Measurements from ENCODE around the gene MAML3.
"Not testable (repeated sequence)": the region's sequence is repeated elsewhere in the genome, so short reads cannot be mapped to it uniquely, and the experiment has no call there.

Gene MAML3

DNA sequence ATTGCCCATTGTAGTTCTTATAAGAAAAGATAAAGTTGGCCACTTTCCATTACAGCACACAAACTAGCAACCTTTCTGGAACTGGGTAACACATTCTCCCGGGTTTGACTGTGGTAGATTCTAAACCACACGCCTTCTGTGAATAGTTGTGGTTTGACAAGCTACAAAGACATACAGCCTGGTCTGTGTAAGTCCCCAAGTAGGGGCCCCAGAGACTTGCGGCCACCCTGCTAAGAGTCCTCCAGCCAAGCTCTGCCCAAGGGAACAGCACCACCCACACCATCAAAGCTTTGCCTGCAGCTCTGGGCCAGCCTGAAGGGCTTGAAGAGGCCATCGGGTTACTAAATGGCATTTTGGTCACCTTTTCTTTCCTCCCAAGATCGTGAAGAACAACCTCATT lies 203.4 kb downstream of the MAML3 start:
- Mint-ChIP-seq H3K27me3 (peaks cover 12% of the 10 kb centered on the region), H3K27ac (peak overlapping the region; percentile 53), H3K4me3 (peak overlapping the region; percentile 39), H3K4me1 (peaks cover 50% of the 10 kb centered on the region), H3K36me3 (ENCODE audit: low read depth) (peaks cover 2% of the 10 kb centered on the region), H3K9me3 (no peaks in the 10 kb centered on the region)
- DNase-seq (peak; percentile 62), ATAC-seq (peak; percentile 94)

DNA sequence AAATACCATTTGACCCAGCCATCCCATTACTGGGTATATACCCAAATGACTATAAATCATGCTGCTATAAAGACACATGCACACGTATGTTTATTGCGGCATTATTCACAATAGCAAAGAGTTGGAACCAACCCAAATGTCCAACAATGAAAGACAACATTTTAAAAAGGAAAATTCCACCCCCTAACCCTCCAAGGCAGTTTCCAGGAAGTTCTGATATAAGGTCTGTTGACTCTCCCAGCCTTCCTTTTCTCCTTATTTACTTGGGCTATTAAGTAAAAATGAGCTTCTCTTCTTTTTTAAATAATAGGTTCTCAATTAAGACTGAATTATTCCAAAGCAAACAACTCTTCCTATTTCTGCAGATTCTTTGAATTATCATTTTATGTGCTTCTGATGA lies 209.1 kb downstream of the MAML3 start:
- DNase-seq; H3K36me3 Mint-ChIP-seq (ENCODE audit: low read depth); H3K9me3 Mint-ChIP-seq; H3K27me3 Mint-ChIP-seq; H3K27ac Mint-ChIP-seq; ATAC-seq; H3K4me3 Mint-ChIP-seq: not testable (repeated sequence)
- H3K4me1 Mint-ChIP-seq, result peaks cover 22% of the 10 kb centered on the region

DNA sequence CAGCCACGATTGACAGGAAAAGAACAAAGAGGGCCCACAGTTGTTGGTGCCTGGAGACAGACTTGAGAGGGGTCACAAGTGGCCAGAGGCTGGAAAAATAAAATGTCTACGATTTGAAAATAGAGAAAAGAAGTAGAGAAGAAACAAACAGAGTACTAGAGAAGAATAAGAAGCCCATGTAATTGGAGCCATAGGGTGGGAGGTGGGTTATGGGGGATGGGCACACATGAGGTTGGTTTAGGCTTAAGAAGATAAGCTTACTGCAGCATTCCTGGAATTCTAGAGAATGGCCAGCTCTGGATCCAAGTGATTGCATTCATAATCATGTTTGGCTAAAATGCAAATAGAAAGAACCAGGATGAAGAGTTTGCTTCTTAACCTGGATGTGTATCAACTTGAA lies 210.7 kb downstream of the MAML3 start:
- Mint-ChIP-seq H3K4me3 (no peak overlapping the region), H3K27me3 (no peaks in the 10 kb centered on the region), H3K27ac (no peak overlapping the region), H3K4me1 (peaks cover 12% of the 10 kb centered on the region), H3K9me3 (no peaks in the 10 kb centered on the region), H3K36me3 (ENCODE audit: low read depth) (no peaks in the 10 kb centered on the region)
- DNase-seq (no peak), ATAC-seq (no peak)

DNA sequence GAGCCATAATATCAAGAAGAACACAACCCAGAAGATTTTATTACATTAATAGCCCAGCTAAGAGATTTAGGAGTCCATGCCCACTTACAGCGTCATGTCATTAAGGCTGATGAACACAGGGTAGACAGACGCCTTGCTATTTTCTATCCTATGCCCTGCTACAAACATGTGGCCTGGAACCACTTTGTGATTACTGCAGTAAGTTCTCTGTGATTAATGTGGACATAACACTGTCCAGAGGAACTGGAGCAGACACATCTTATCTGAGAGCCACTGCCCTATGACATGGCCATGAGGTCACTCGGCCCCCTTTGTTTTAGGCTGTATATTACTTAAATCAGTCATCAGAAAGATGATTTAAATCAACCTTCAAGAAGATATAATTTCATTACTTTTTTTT lies 211.7 kb downstream of the MAML3 start:
- Mint-ChIP-seq H3K27me3 (no peaks in the 10 kb centered on the region), H3K9me3 (no peaks in the 10 kb centered on the region), H3K27ac (no peak overlapping the region), H3K4me3 (no peak overlapping the region), H3K36me3 (ENCODE audit: low read depth) (no peaks in the 10 kb centered on the region), H3K4me1 (peaks cover 7% of the 10 kb centered on the region)
- ATAC-seq (no peak), DNase-seq (no peak)

DNA sequence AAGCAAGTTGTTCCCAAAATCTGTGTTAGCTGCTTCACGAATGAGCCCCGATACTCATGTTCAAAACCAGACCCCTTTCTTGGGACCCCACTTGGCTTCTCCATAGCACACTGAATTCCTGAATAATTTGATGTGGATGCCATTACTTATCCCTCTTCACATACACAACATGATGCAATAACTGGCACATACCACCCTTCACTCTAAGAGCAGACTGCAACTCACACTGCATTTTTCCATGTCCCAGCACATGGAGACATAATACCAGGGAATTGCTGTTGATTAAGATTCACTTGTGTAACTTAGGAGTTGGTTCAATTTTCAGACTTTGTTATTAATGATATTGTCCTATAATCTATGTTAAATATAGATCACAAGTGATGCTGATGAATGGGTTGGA lies 213.4 kb downstream of the MAML3 start:
- no peaks in the 10 kb centered on the region for H3K9me3 Mint-ChIP-seq

DNA sequence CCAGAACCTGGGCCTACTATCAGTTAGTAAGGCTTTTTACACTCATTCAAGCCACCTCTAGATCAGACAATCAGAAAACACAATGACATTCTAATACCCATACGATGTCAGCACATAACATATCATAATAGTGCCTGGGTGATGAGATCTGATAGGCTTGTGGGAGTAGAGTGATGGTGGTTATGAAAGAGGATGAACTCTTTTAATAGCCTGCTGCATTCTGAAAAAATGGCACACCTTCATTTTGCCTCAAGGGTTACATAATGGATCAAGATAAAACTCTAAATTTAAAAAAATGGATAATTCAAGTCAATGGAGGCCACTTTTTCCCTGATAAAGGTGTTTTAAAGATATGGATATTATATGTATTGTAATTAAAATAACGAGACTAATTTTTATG lies 215.6 kb downstream of the MAML3 start:
- Mint-ChIP-seq H3K36me3 (ENCODE audit: low read depth) (no peaks in the 10 kb centered on the region), H3K27me3 (no peaks in the 10 kb centered on the region), H3K4me1 (no peaks in the 10 kb centered on the region), H3K27ac (no peak overlapping the region), H3K4me3 (no peak overlapping the region), H3K9me3 (no peaks in the 10 kb centered on the region)
- no peak for ATAC-seq
- no peak for DNase-seq

More for the DNA sequence above, 213.4 kb downstream of the MAML3 start:
- Mint-ChIP-seq H3K27ac (no peak overlapping the region), H3K36me3 (ENCODE audit: low read depth) (no peaks in the 10 kb centered on the region), H3K4me3 (no peak overlapping the region), H3K27me3 (no peaks in the 10 kb centered on the region), H3K4me1 (no peaks in the 10 kb centered on the region)
- no peak for DNase-seq
- no peak for ATAC-seq

DNA sequence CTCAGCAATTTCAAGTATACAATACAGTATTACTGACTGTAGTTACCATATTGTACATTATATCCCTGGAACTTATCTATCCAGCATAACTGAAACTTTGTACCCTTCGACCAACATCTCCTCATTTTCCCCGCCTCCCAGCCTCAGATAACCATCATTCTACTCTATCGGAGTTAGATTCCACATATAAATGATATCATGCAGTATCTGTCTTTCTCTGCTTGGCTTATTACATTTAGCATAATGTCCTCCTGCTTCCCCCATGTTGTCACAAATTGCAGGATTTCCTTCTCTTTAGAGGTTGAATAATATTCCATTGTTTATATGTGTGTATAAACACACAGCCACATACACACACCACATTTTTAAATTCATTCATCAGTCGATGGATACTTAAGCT lies 218.1 kb downstream of the MAML3 start:
- H3K9me3 Mint-ChIP-seq, result no peaks in the 10 kb centered on the region
- ATAC-seq (no peak), DNase-seq (no peak)
- H3K4me1 Mint-ChIP-seq, result no peaks in the 10 kb centered on the region
- H3K36me3 Mint-ChIP-seq (ENCODE audit: low read depth), result no peaks in the 10 kb centered on the region
- H3K4me3 Mint-ChIP-seq, result no peak overlapping the region
- H3K27me3 Mint-ChIP-seq, result peaks cover 2% of the 10 kb centered on the region
- no peak overlapping the region for H3K27ac Mint-ChIP-seq

DNA sequence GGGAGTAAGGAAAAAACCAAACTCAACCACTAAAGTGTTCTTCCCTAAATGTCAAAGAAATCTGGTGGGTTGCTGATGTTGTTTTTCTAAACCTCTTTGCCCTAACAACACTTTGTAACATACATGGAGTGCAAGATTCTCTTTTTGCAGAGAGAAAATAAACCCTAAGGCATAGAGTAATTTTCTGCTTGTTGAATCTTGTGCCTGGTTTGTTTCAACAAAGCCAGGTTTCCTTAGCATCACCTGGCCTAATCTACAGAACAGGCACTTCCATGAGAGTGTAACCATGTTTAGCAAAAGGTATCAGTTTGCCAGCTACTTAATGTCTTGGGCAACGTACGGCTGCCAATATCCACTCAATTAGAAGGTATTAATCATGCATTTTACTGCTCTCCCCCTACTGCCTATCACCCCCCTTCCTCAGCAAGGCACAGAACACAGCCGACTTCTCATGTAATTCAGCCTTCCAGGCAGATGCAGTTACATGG lies 219.2 kb downstream of the MAML3 start:
- Mint-ChIP-seq H3K27me3 (peaks cover 2% of the 10 kb centered on the region), H3K27ac (no peak overlapping the region), H3K4me3 (no peak overlapping the region), H3K4me1 (no peaks in the 10 kb centered on the region), H3K9me3 (no peaks in the 10 kb centered on the region), H3K36me3 (ENCODE audit: low read depth) (no peaks in the 10 kb centered on the region)
- ATAC-seq (no peak), DNase-seq (no peak)

DNA sequence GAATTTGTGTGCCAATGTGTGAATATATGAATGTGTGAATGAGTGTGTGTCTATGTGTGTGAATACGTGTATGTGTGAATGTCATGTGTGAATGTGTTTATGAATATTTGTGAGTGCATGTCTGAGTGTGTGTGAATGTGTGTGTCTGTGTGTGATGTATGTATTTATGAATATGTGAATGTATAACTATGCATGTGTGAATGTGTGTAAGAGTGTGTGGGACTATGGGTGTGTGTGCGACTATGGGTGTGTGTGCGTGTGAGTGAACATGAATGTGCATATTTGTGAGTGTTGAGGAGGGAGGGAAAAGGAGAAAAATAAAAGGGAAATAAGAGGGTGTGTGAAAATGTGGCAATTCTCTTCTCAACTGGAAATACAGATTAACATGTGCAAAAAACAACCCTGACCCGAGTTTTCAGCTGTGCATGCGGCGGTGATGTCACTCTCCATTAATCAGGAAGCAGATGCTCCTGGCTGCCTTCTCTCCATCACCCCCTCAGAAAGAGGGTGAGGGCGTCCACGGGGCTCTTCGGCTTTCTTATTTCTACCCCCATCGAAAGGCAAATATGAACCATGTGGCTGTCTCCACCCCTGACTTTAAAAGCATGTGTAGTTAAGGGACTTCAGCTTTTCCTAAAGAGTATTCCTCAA lies 219.8 kb downstream of the MAML3 start:
- DNase-seq, result no peak
- H3K4me1 Mint-ChIP-seq, result no peaks in the 10 kb centered on the region
- no peak overlapping the region for H3K4me3 Mint-ChIP-seq

DNA sequence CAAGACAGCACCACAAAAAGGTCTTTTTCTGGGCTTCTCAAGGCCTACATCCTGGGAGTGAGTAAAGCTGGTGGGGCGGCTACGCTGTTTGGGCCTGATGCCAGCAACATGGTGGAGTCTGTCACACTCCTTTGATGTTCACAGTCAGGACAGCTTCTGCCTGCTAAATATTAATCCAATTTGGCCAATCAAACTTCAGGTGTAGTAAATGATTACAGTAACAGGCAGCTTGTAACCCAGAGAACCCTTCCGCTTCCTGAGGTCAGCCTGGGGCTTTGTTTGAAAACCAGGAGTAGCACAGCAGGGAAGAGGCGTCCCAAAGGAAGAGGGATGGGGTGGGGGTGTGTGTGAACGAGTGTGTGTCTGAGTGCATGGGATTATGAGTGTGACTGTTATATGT lies 220.4 kb downstream of the MAML3 start:
- DNase-seq (no peak), ATAC-seq (no peak)
- H3K4me3 Mint-ChIP-seq, result no peak overlapping the region
- no peak overlapping the region for H3K27ac Mint-ChIP-seq
- H3K4me1 Mint-ChIP-seq, result no peaks in the 10 kb centered on the region
- H3K27me3 Mint-ChIP-seq, result peaks cover 2% of the 10 kb centered on the region
- no peaks in the 10 kb centered on the region for H3K36me3 Mint-ChIP-seq (ENCODE audit: low read depth)
- H3K9me3 Mint-ChIP-seq, result no peaks in the 10 kb centered on the region

More for the DNA sequence above, 219.8 kb downstream of the MAML3 start:
- no peaks in the 10 kb centered on the region for H3K36me3 Mint-ChIP-seq (ENCODE audit: low read depth)
- no peak overlapping the region for H3K27ac Mint-ChIP-seq
- H3K9me3 Mint-ChIP-seq, result no peaks in the 10 kb centered on the region
- peaks cover 2% of the 10 kb centered on the region for H3K27me3 Mint-ChIP-seq
- no peak for ATAC-seq

DNA sequence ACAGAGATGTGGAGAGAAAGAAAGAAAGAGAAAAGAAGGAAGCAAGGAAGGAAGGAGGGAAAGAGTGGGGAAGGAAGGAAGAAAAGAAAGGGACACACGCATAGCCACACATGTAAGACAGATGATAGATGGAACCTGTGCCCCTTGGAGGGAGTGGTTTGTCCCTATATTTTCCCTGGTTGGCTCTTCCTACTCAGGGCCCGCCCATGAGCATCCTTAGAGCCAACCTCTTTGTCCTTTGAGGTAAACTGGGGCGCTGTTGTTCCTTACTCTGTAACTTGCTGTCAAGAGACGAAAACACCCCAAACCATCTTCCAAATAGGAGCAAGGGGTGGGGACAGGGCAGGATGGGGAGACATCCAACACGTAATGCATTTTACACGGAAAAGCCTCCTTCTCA lies 220.9 kb downstream of the MAML3 start:
- peaks cover 2% of the 10 kb centered on the region for H3K27me3 Mint-ChIP-seq
- H3K4me3 Mint-ChIP-seq, result no peak overlapping the region
- no peak for ATAC-seq
- H3K36me3 Mint-ChIP-seq (ENCODE audit: low read depth), result no peaks in the 10 kb centered on the region
- H3K4me1 Mint-ChIP-seq, result no peaks in the 10 kb centered on the region
- DNase-seq, result no peak
- H3K9me3 Mint-ChIP-seq, result no peaks in the 10 kb centered on the region
- no peak overlapping the region for H3K27ac Mint-ChIP-seq

DNA sequence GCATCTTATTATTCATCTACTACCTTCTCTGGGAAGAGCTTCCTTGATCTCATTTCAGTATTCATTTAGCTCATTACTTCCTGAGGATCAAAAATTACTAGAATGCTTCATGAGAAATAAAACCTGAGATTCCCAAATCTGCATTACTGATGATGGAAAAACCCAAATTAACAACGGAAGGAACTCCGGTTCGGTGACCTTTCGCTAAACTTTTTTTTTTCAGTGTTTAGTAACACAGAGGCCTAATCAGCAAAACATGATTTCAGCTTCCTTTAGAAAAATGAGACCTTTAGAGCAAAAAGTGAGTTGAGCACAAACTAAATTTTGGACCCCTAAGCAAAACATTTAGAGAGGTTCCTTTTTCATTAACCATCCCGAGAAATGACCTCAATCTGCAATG lies 229.2 kb downstream of the MAML3 start:
- Mint-ChIP-seq H3K4me1 (no peaks in the 10 kb centered on the region), H3K27ac (no peak overlapping the region), H3K27me3 (no peaks in the 10 kb centered on the region), H3K36me3 (ENCODE audit: low read depth) (no peaks in the 10 kb centered on the region), H3K4me3 (no peak overlapping the region), H3K9me3 (no peaks in the 10 kb centered on the region)
- ATAC-seq (no peak), DNase-seq (no peak)

DNA sequence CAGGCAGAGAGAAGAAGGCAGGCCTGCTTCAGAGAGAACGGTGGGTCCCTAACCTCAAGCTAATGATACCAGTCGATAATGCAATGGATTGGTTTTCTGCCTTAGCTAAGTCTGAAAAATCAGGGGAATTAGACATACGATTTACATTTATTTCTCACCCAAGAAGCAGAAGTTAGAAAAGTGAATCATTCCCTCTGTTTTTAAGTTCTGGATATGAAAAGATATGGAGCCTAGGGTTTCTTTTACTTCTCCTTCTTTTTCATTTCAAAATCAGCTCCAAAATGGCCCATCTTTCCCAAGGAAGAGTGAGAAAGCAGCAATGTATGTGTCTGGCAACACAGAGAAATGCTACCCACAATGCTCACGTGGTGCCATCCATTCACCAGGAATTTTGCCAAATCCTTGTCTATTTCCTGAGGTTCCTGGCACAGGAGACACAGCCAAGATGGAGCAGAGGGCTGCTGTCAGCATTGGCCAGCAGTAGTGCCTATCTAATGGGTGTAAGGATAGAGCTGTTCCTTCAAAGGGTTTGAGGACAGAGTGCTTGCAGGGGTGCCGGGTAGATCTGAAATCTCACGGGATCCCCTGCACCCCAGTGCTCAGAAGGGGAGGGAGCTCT lies 231.5 kb downstream of the MAML3 start:
- H3K4me1 Mint-ChIP-seq, result no peaks in the 10 kb centered on the region
- H3K27me3 Mint-ChIP-seq, result no peaks in the 10 kb centered on the region
- H3K27ac Mint-ChIP-seq, result no peak overlapping the region
- no peak overlapping the region for H3K4me3 Mint-ChIP-seq
- no peak for DNase-seq
- H3K36me3 Mint-ChIP-seq (ENCODE audit: low read depth), result no peaks in the 10 kb centered on the region
- no peak for ATAC-seq
- H3K9me3 Mint-ChIP-seq, result no peaks in the 10 kb centered on the region

DNA sequence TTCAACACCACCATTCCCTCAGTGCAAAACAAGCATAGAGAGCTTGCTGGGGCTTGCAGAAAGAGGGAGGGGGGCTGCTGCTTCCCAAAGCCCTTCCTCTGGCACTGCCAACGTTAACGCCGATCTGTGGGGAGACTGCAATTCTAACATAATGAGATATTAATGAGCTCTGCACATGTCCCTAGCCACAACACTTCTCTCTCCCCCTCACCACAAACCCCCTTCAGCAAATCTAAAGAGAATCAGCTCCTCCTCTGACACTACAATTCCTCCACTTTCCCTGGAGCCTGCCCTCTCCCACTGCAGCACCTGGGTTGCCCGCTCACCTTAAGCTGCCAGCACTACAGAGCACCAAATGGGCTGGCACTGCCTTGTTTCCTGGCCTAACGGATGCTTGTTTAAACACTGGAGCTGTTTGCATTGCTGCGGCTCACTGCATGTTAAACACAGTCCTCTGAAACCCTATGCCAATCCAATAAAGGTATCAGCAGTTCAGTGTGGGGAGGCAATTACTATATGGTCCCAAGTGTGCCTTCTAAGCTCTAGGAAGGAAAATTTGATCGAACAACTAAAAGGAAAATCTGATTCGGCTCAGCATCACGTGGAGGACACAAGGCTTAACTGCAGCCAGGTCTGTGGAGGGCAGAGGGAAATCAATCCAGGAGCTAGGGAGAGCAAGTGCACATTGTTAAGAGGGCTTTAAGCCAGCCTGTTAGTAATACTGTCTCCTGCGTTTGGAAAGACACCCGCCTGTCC lies 232.4 kb downstream of the MAML3 start:
- Mint-ChIP-seq H3K4me3 (no peak overlapping the region), H3K9me3 (no peaks in the 10 kb centered on the region), H3K4me1 (no peaks in the 10 kb centered on the region), H3K36me3 (ENCODE audit: low read depth) (no peaks in the 10 kb centered on the region), H3K27ac (no peak overlapping the region), H3K27me3 (no peaks in the 10 kb centered on the region)
- ATAC-seq (no peak), DNase-seq (no peak)

DNA sequence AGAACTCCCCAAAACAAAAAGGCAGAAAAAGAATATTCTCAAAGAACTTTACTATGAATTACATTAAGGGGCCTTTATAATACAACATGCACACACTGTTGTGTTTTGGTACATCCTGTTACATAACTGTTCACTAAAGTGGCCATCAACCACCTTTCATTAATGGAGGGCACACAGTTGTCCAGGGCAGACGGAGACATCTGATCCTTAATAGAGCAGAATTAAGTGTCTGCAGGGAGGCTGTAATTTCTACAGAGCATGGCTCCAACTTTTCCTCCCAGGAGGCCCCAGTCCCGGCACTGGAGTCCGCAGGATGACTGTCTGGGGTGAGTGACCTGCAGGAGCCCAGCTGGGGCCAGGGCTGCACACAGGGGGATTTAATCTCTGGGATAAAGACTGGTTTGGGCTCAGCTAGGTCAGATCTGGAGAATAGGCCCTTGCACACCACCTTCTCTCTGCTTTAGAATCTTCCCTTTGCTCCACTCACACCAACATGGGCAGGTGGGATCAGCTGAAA lies 233.4 kb downstream of the MAML3 start:
- DNase-seq (no peak), ATAC-seq (no peak)
- Mint-ChIP-seq H3K27me3 (no peaks in the 10 kb centered on the region), H3K27ac (no peak overlapping the region), H3K9me3 (no peaks in the 10 kb centered on the region), H3K4me1 (no peaks in the 10 kb centered on the region), H3K36me3 (ENCODE audit: low read depth) (no peaks in the 10 kb centered on the region), H3K4me3 (no peak overlapping the region)
